Measurements from ENCODE around the gene PRDM9.
"Not testable (repeated sequence)": the region's sequence is repeated elsewhere in the genome, so short reads cannot be mapped to it uniquely, and the experiment has no call there.

Gene PRDM9

DNA sequence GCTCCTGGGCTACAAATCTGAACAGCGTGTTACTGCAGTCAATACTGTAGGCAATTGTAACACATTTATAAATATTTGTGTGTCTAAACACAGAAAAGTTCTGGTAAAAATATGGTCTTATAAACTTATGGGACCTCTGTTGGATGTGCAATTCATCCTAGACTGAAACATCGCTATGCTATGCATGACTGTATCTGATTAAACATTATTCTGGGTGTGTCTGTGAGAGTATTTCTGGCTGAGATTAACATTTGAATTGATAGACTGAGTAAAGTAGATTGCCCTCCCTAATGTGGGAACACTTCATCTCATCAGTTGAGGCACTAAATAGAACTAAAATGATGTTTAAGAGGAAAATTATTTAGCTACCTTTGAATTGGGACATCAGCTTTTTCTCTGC lies 24.3 kb upstream of the PRDM9 start:
- Histone ChIP-seq H3K4me2 (ENCODE audit: low read depth, low read length, poor library complexity, severe bottlenecking) (no peak overlapping the region), H3K9me2 (replicated peaks; ENCODE audit: low read depth, low read length) (no peaks in the 10 kb centered on the region), H3K9me3 (ENCODE audit: insufficient read depth, low read depth, low read length) (no peaks in the 10 kb centered on the region), H3K4me1 (ENCODE audit: insufficient read depth, low read length, poor library complexity, severe bottlenecking) (no peaks in the 10 kb centered on the region), H3K27me3 (ENCODE audit: insufficient read depth, low read length, poor library complexity, severe bottlenecking) (no peaks in the 10 kb centered on the region), H3F3A (ENCODE audit: low read depth) (no peaks in the 10 kb centered on the region), H3K36me3 (ENCODE audit: insufficient read depth, low read length) (no peaks in the 10 kb centered on the region), H3K9ac (ENCODE audit: low read depth, low read length, poor library complexity, severe bottlenecking) (no peak overlapping the region), H2AFZ (ENCODE audit: low read length) (no peak overlapping the region), H3K79me2 (ENCODE audit: insufficient read depth, low read length) (no peaks in the 10 kb centered on the region), H4K20me1 (ENCODE audit: insufficient read depth, low read length, poor library complexity, severe bottlenecking) (no peaks in the 10 kb centered on the region), H3K4me3 (ENCODE audit: low read length, poor library complexity, severe bottlenecking) (no peak overlapping the region)
- TF ChIP-seq EZH2phosphoT487 (IDR thresholded peaks at IDR 0.05; ENCODE audit: borderline replicate concordance) = no peak
- TF ChIP-seq, protein P1, sequence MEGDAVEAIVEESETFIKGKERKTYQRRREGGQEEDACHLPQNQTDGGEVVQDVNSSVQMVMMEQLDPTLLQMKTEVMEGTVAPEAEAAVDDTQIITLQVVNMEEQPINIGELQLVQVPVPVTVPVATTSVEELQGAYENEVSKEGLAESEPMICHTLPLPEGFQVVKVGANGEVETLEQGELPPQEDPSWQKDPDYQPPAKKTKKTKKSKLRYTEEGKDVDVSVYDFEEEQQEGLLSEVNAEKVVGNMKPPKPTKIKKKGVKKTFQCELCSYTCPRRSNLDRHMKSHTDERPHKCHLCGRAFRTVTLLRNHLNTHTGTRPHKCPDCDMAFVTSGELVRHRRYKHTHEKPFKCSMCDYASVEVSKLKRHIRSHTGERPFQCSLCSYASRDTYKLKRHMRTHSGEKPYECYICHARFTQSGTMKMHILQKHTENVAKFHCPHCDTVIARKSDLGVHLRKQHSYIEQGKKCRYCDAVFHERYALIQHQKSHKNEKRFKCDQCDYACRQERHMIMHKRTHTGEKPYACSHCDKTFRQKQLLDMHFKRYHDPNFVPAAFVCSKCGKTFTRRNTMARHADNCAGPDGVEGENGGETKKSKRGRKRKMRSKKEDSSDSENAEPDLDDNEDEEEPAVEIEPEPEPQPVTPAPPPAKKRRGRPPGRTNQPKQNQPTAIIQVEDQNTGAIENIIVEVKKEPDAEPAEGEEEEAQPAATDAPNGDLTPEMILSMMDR (conservative IDR thresholded peaks at IDR 0.05; ENCODE audit: low read length) = no peak

DNA sequence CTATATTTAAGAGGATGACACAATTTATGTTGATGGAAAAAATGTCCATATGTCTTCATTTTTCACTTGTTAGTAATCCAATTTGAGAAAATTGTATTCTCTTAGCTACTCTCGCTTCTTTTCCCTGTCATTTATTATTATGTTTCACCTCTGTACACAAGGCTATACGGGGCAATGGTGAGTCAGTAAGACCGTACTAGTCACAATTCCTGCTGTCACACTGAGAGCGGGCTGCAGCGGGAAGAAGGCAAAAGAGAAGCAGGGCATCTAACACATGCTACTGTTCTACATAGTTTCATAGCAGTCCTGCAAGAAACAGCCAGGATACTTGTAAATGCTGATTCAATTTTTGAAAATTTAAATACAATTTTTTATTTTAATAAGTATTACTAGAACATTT lies 23.3 kb upstream of the PRDM9 start:
- Histone ChIP-seq H3K79me2 (ENCODE audit: insufficient read depth, low read length) (no peaks in the 10 kb centered on the region), H3K4me3 (ENCODE audit: low read length, poor library complexity, severe bottlenecking) (no peak overlapping the region), H3K9ac (ENCODE audit: low read depth, low read length, poor library complexity, severe bottlenecking) (no peak overlapping the region), H3K27me3 (ENCODE audit: insufficient read depth, low read length, poor library complexity, severe bottlenecking) (no peaks in the 10 kb centered on the region), H2AFZ (ENCODE audit: low read length) (no peak overlapping the region), H3K9me3 (ENCODE audit: insufficient read depth, low read depth, low read length) (no peaks in the 10 kb centered on the region), H3K4me2 (ENCODE audit: low read depth, low read length, poor library complexity, severe bottlenecking) (no peak overlapping the region), H3K9me2 (replicated peaks; ENCODE audit: low read depth, low read length) (no peaks in the 10 kb centered on the region), H3F3A (ENCODE audit: low read depth) (no peaks in the 10 kb centered on the region), H4K20me1 (ENCODE audit: insufficient read depth, low read length, poor library complexity, severe bottlenecking) (no peaks in the 10 kb centered on the region), H3K36me3 (ENCODE audit: insufficient read depth, low read length) (no peaks in the 10 kb centered on the region), H3K4me1 (ENCODE audit: insufficient read depth, low read length, poor library complexity, severe bottlenecking) (no peaks in the 10 kb centered on the region)
- TF ChIP-seq, protein P1 (conservative IDR thresholded peaks at IDR 0.05; ENCODE audit: low read length) = no peak
- no peak for TF ChIP-seq EZH2phosphoT487 (IDR thresholded peaks at IDR 0.05; ENCODE audit: borderline replicate concordance)

DNA sequence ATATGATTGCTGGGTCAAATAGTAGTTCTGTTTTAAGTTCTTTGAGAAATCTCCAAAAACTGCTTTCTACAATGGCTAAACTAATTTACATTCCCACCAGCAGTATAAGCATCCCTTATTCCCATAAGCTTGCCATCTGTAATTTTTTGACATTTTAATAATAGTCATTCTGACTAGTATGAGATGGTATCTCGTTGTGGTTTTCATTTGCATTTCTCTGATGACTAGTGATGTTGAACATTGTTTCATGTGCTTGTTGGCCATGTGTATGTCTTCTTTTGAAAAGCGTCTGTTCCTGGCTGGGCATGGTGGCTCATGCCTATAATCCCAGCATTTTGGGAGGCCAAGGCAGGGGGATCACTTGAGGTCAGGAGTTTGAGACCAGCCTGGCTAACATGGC lies 21.2 kb upstream of the PRDM9 start:
- not testable (repeated sequence) for H3K79me2 ChIP-seq (ENCODE audit: insufficient read depth, low read length); H3K4me2 ChIP-seq (ENCODE audit: low read depth, low read length, poor library complexity, severe bottlenecking); H4K20me1 ChIP-seq (ENCODE audit: insufficient read depth, low read length, poor library complexity, severe bottlenecking); H3K9ac ChIP-seq (ENCODE audit: low read depth, low read length, poor library complexity, severe bottlenecking); H3K9me2 ChIP-seq (replicated peaks; ENCODE audit: low read depth, low read length); H3K36me3 ChIP-seq (ENCODE audit: insufficient read depth, low read length); H3K4me1 ChIP-seq (ENCODE audit: insufficient read depth, low read length, poor library complexity, severe bottlenecking); H2AFZ ChIP-seq (ENCODE audit: low read length); H3K4me3 ChIP-seq (ENCODE audit: low read length, poor library complexity, severe bottlenecking); H3K27me3 ChIP-seq (ENCODE audit: insufficient read depth, low read length, poor library complexity, severe bottlenecking); H3K9me3 ChIP-seq (ENCODE audit: insufficient read depth, low read depth, low read length); H3F3A ChIP-seq (ENCODE audit: low read depth)

DNA sequence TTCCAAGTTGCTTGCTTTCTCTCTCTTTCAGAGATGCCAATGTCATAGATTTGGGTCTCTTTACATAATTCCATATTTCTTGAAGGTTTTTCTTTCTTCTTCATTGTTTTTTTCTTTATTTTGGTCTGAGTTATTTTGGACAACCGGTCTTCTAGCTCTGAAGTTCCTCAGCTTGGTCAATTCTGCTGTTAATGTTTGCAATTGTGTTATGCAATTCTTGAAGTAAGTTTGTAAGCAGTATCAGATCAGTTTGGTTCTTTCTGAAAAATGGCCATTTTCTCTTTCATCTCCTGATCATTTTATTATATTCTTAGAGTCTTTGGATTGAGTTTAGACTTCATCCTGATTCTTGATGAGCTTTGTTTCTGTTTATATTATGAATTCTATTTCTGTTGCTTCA lies 16.4 kb upstream of the PRDM9 start:
- Histone ChIP-seq H3K9me3 (ENCODE audit: insufficient read depth, low read depth, low read length) (no peaks in the 10 kb centered on the region), H2AFZ (ENCODE audit: low read length) (no peak overlapping the region), H3K4me1 (ENCODE audit: insufficient read depth, low read length, poor library complexity, severe bottlenecking) (no peaks in the 10 kb centered on the region), H3F3A (ENCODE audit: low read depth) (no peaks in the 10 kb centered on the region), H3K4me2 (ENCODE audit: low read depth, low read length, poor library complexity, severe bottlenecking) (no peak overlapping the region), H3K9me2 (replicated peaks; ENCODE audit: low read depth, low read length) (no peaks in the 10 kb centered on the region), H4K20me1 (ENCODE audit: insufficient read depth, low read length, poor library complexity, severe bottlenecking) (no peaks in the 10 kb centered on the region), H3K79me2 (ENCODE audit: insufficient read depth, low read length) (no peaks in the 10 kb centered on the region), H3K36me3 (ENCODE audit: insufficient read depth, low read length) (no peaks in the 10 kb centered on the region), H3K4me3 (ENCODE audit: low read length, poor library complexity, severe bottlenecking) (no peak overlapping the region), H3K27me3 (ENCODE audit: insufficient read depth, low read length, poor library complexity, severe bottlenecking) (no peaks in the 10 kb centered on the region), H3K9ac (ENCODE audit: low read depth, low read length, poor library complexity, severe bottlenecking) (no peak overlapping the region)
- TF ChIP-seq EZH2phosphoT487 (IDR thresholded peaks at IDR 0.05; ENCODE audit: borderline replicate concordance) = no peak
- TF ChIP-seq, protein P1 (conservative IDR thresholded peaks at IDR 0.05; ENCODE audit: low read length) = no peak
